H1 (cell line): ENCODE measurements around the gene CCBE1. TPM values are rescaled to one million over a fixed set of nuclear protein-coding genes. Genes with fewer than 3 reads are reported as not detected.

Experiments
- CTCF ChIA-PET: fragments of 300-600 bp; sonication (Branson Sonifier 250); formaldehyde crosslinking; loops from one replicate; lab custom pipeline; 2021; ENCODE audit not compliant: partially characterized antibody; lab: Charles Lee
- POLR2A ChIA-PET: fragments of 300-600 bp; sonication (Branson Sonifier 250); formaldehyde crosslinking; loops from one replicate; lab custom pipeline; 2021; ENCODE audit warnings: inconsistent platforms; ENCODE audit not compliant: partially characterized antibody; lab: Charles Lee
- DNase-seq, 2 experiments: peaks; one replicate each; pipeline versions ENCODE4 v3.0.0 to v3.0.0-alpha.2; 2010 to 2022; ENCODE audit warnings: low spot score in 2 of 2, low read depth in 1 of 2, mixed read lengths in 1 of 2
- FAIRE-seq: peaks from 2 replicates; lab custom pipeline; 2011; peaks lifted over from hg19 to GRCh38; lab: Jason Lieb, UNC
- H2AFZ ChIP-seq: 2 replicates; pipeline ENCODE4 v1.8.1; 2012; ENCODE audit warnings: low read length, inconsistent platforms
- H2AK5ac ChIP-seq: 2 replicates; pipeline ENCODE4 v1.6.1; 2013; ENCODE audit warnings: low read depth, low read length
- H2BK120ac ChIP-seq: replicated peaks from 2 replicates; pipeline ENCODE3; 2013; ENCODE audit warnings: low read depth, low read length, inconsistent platforms
- H2BK12ac ChIP-seq: 2 replicates; pipeline ENCODE4 v1.6.1; 2013; ENCODE audit warnings: low read depth, low read length
- H2BK15ac ChIP-seq: 2 replicates; pipeline ENCODE4 v1.6.1; 2013; ENCODE audit warnings: low read length
- H2BK20ac ChIP-seq: 2 replicates; pipeline ENCODE4 v1.6.1; 2013; ENCODE audit warnings: low read length
- H2BK5ac ChIP-seq: 2 replicates; pipeline ENCODE4 v1.6.1; 2013; ENCODE audit warnings: low read depth, low read length
- H3K14ac ChIP-seq: 2 replicates; pipeline ENCODE4 v1.6.1; 2013; ENCODE audit warnings: inconsistent platforms; ENCODE audit not compliant: insufficient read length
- H3K18ac ChIP-seq: 2 replicates; pipeline ENCODE4 v1.6.1; 2013; ENCODE audit warnings: low read length; ENCODE audit errors: extremely low read depth
- H3K23ac ChIP-seq: 2 replicates; pipeline ENCODE4 v1.6.1; 2013; ENCODE audit warnings: inconsistent platforms; ENCODE audit not compliant: insufficient read length
- H3K23me2 ChIP-seq: 2 replicates; pipeline ENCODE4 v1.6.1; 2013; ENCODE audit warnings: low read depth, low read length
- H3K27ac ChIP-seq: 2 replicates; pipeline ENCODE4 v1.6.1; 2011; ENCODE audit warnings: low read depth, low read length, inconsistent platforms
- H3K27me3 ChIP-seq, 4 experiments: replicated peaks in 1 of 4; 1 replicate in 1 of 4; 2 replicates in 3 of 4; pipeline versions ENCODE4 v1.6.1 to v1.8.1; 2011 to 2013; ENCODE audit warnings: low read length in 3 of 4, mild to moderate bottlenecking in 3 of 4, inconsistent platforms in 2 of 4, mixed read lengths in 2 of 4, moderate library complexity in 1 of 4; ENCODE audit not compliant: control insufficient read depth in 3 of 4, insufficient read depth in 3 of 4; ENCODE audit errors: extremely low read depth in 1 of 4
- H3K36me3 ChIP-seq, 4 experiments: 2 replicates each; pipeline versions ENCODE4 v1.6.1 to v1.8.1; 2011 to 2013; ENCODE audit warnings: mild to moderate bottlenecking in 4 of 4, low read length in 3 of 4, moderate library complexity in 2 of 4, control low read depth in 1 of 4, inconsistent platforms in 1 of 4; ENCODE audit not compliant: insufficient read depth in 4 of 4, control insufficient read depth in 2 of 4
- H3K4ac ChIP-seq: replicated peaks from 2 replicates; pipeline ENCODE3; 2013; ENCODE audit warnings: low read length, low read depth, mixed read lengths, inconsistent platforms; ENCODE audit not compliant: insufficient read length
- H3K4me1 ChIP-seq, 4 experiments: replicated peaks in 1 of 4; 1 replicate in 1 of 4; 2 replicates in 3 of 4; pipeline versions ENCODE4 v1.6.1 to v1.8.1; 2011 to 2013; ENCODE audit warnings: low read length in 3 of 4, inconsistent platforms in 2 of 4, mixed read lengths in 1 of 4; ENCODE audit not compliant: insufficient read depth in 4 of 4, control insufficient read depth in 3 of 4
- H3K4me2 ChIP-seq, 2 experiments: 2 replicates each; pipeline versions ENCODE4 v1.6.1 to v1.8.1; 2011 to 2013; ENCODE audit warnings: low read depth in 2 of 2, low read length in 2 of 2, control low read depth in 1 of 2, inconsistent platforms in 1 of 2, mild to moderate bottlenecking in 1 of 2; ENCODE audit not compliant: insufficient read depth in 1 of 2
- H3K4me3 ChIP-seq, 4 experiments: fragments of 200-600, 300-600 bp in 1 of 4; sonication (generic), shearing (Covaris generic), sonication (Bioruptor Twin) in 1 of 4; 2 replicates each; pipeline versions ENCODE4 v1.5.1 to v1.8.1; 2011 to 2016; ENCODE audit warnings: low read length in 4 of 4, low read depth in 3 of 4, control low read depth in 2 of 4, inconsistent platforms in 2 of 4, mild to moderate bottlenecking in 2 of 4, mixed read lengths in 1 of 4, moderate library complexity in 1 of 4; ENCODE audit not compliant: insufficient read depth in 2 of 4; ENCODE audit errors: extremely low read depth in 1 of 4
- H3K56ac ChIP-seq: replicated peaks from 2 replicates; pipeline ENCODE3; 2013; ENCODE audit warnings: low read depth, mild to moderate bottlenecking, mixed read lengths, low read length, inconsistent platforms; ENCODE audit not compliant: insufficient read length
- H3K79me1 ChIP-seq: 2 replicates; pipeline ENCODE4 v1.6.1; 2013; ENCODE audit warnings: low read depth, low read length, control low read depth
- H3K79me2 ChIP-seq, 2 experiments: 2 replicates each; pipeline versions ENCODE4 v1.6.1 to v1.8.1; 2012 to 2013; ENCODE audit warnings: low read length in 2 of 2, mild to moderate bottlenecking in 2 of 2, inconsistent platforms in 1 of 2; ENCODE audit not compliant: insufficient read depth in 2 of 2, control insufficient read depth in 1 of 2
- H3K9ac ChIP-seq, 4 experiments: replicated peaks in 1 of 4; 1 replicate in 1 of 4; 2 replicates in 3 of 4; pipeline versions ENCODE4 v1.6.1 to v1.8.1; 2011 to 2013; ENCODE audit warnings: low read depth in 3 of 4, low read length in 3 of 4, control low read depth in 2 of 4, mild to moderate bottlenecking in 2 of 4, moderate library complexity in 2 of 4, inconsistent platforms in 1 of 4; ENCODE audit errors: extremely low read depth in 1 of 4
- H3K9me3 ChIP-seq, 2 experiments: 2 replicates each; pipeline versions ENCODE4 v1.6.1 to v1.8.1; 2012 to 2013; ENCODE audit warnings: mild to moderate bottlenecking in 2 of 2, moderate library complexity in 2 of 2, control low read depth in 1 of 2, inconsistent platforms in 1 of 2, low read depth in 1 of 2, low read length in 1 of 2, mixed read lengths in 1 of 2; ENCODE audit not compliant: insufficient read depth in 2 of 2
- H4K20me1 ChIP-seq, 2 experiments: replicated peaks in 1 of 2; 2 replicates each; pipeline versions ENCODE3 to v1.8.1; 2011 to 2013; ENCODE audit warnings: inconsistent platforms in 2 of 2, low read length in 2 of 2, mild to moderate bottlenecking in 1 of 2; ENCODE audit not compliant: insufficient read depth in 2 of 2, control insufficient read depth in 1 of 2
- H4K5ac ChIP-seq: 2 replicates; pipeline ENCODE4 v1.6.1; 2013; ENCODE audit warnings: low read length, low read depth, mixed read lengths, inconsistent platforms; ENCODE audit not compliant: insufficient read length
- H4K8ac ChIP-seq: 2 replicates; pipeline ENCODE4 v1.8.0; 2013; ENCODE audit warnings: mild to moderate bottlenecking, moderate library complexity, low read length, inconsistent platforms; ENCODE audit not compliant: insufficient read depth; ENCODE audit errors: extremely low read depth
- H4K91ac ChIP-seq: replicated peaks from 2 replicates; pipeline ENCODE3; 2013; ENCODE audit warnings: low read length, mixed read lengths, inconsistent platforms; ENCODE audit not compliant: insufficient read length
- CBX8 ChIP-seq: fragments of 300-800, 300-1000 bp; sonication (generic); IDR thresholded peaks from 2 replicates; pipeline ENCODE4 v1.7.1; 2016; ENCODE audit warnings: low read depth, low read length, borderline replicate concordance
- CEBPB ChIP-seq: IDR thresholded peaks from 2 replicates; pipeline ENCODE4 v1.6.1; 2012; ENCODE audit warnings: low read depth, low read length
- EZH2 ChIP-seq: fragments of 200-600 bp; sonication (generic); IDR thresholded peaks from 2 replicates; pipeline ENCODE4 v1.7.1; 2012; ENCODE audit warnings: low read depth, mild to moderate bottlenecking, moderate library complexity, low read length, inconsistent platforms; ENCODE audit not compliant: severe bottlenecking
- FOSL1 ChIP-seq: IDR thresholded peaks from 2 replicates; pipeline ENCODE4 v1.6.1; 2011; ENCODE audit warnings: mild to moderate bottlenecking, low read depth, low read length, moderate library complexity; ENCODE audit not compliant: insufficient read depth
- HDAC2 ChIP-seq, 2 experiments: fragments of 300-600 bp in 1 of 2; sonication (generic) in 1 of 2; IDR thresholded peaks; 2 replicates each; pipeline ENCODE4 v1.6.1; 2011 to 2012; ENCODE audit warnings: low read depth in 2 of 2, low read length in 2 of 2, mild to moderate bottlenecking in 2 of 2, moderate library complexity in 2 of 2, borderline replicate concordance in 1 of 2, inconsistent platforms in 1 of 2
- JUND ChIP-seq: IDR thresholded peaks from 2 replicates; pipeline ENCODE4 v1.6.1; 2011; ENCODE audit warnings: mild to moderate bottlenecking, improper control_type of control experiment, low read length
- KDM1A ChIP-seq: fragments of 200-600, 300-600 bp; sonication (generic); IDR thresholded peaks from 2 replicates; pipeline ENCODE4 v1.7.1; 2016; ENCODE audit warnings: mild to moderate bottlenecking, low read length, borderline replicate concordance
- SIX5 ChIP-seq: IDR thresholded peaks from 2 replicates; pipeline ENCODE4 v1.6.1; 2011; ENCODE audit warnings: mild to moderate bottlenecking, low read depth, low read length
- SP2 ChIP-seq: IDR thresholded peaks from 2 replicates; pipeline ENCODE4 v1.6.1; 2012; ENCODE audit warnings: mild to moderate bottlenecking, low read length, inconsistent platforms
- TBP ChIP-seq: IDR thresholded peaks from 2 replicates; pipeline ENCODE4 v1.6.1; 2011; ENCODE audit warnings: low read depth, low read length, improper control_type of control experiment
- TEAD4 ChIP-seq: IDR thresholded peaks from 2 replicates; pipeline ENCODE4 v1.6.1; 2012; ENCODE audit warnings: low read depth, low read length, inconsistent platforms, mixed read lengths
- WGBS, 2 experiments: shearing (Covaris generic) in 1 of 2; methylation state at CpG; one replicate each; pipeline versions ENCODE4 v1.1.6 to v1.1.7; 2013 to 2015; ENCODE audit warnings: low lambda C conversion rate in 2 of 2, mixed read lengths in 2 of 2, inconsistent platforms in 1 of 2, low coverage in 1 of 2, missing lambda C conversion rate in 1 of 2; ENCODE audit not compliant: insufficient replicate concordance in 2 of 2, insufficient coverage in 1 of 2, insufficient read length in 1 of 2; ENCODE audit errors: extremely low coverage in 1 of 2, missing lambda C conversion rate in 1 of 2; 5-methylcytosine and 5-hydroxymethylcytosine counted together
- polyA plus RNA-seq, 7 experiments: library from polyadenylated mRNA; depleted of rRNA in 3 of 7; stranded (reverse) in 5 of 7; unstranded in 2 of 7; fragments of >200 nt in 5 of 7; fragments of 200-250 nt in 2 of 7; gene quantifications; 1 replicate in 5 of 7; 2 replicates in 1 of 7; 4 replicates in 1 of 7; pipeline versions ENCODE4 v1.2.1 to v1.2.3, GENCODE V29; 2011 to 2013; ENCODE audit warnings: missing spikeins in 2 of 7, mixed read lengths in 2 of 7
- total RNA-seq: library from RNA; stranded (reverse); fragmentation: NEBNext Ultra II Directional; extraction: Animal tissue kit (Norgen Biotek cat#: 25700); gene quantifications from 2 replicates; pipeline ENCODE4 v1.2.1, GENCODE V29; 2021
- TF ChIP-seq, protein P1 (sequence below): IDR thresholded peaks from 2 replicates; pipeline ENCODE4 v1.6.1; 2011; ENCODE audit warnings: low read depth, mild to moderate bottlenecking, low read length; ENCODE audit not compliant: insufficient read depth
- TF ChIP-seq, protein P2 (sequence below): IDR thresholded peaks from 2 replicates; pipeline ENCODE4 v1.6.1; 2012; ENCODE audit warnings: low read length, inconsistent platforms

The CCBE1 gene
- total and polyA plus RNA-seq, 2 of the 8 experiments (the other 6 are each of a cell fraction or from before 2014, with no cell fraction given): 2.1 to 2.6 TPM

DNA sequence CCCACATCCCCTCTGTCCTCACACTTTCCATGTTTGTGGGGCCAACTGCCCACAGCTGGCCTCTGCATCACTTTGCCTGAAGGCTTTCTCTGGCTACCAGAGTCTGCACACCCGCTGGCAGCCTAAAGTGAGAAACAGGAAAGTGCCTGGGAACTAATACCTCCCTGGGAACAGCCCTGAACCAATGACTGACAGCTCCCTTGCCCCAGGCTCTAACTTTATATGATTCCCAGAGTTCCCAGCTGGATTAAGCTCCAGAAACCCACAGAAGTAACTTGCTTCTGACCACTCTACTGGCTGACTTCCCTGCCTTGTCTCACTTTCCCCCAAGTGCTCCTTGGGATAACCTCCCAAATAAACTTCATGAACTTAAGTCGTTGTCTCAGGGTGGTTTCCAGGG, 178.5 kb downstream of the CCBE1 start:
- Histone ChIP-seq H4K91ac (no peak overlapping the region), H2AFZ (no peak overlapping the region), H3K4me3 (no peak overlapping the region), H4K5ac (no peak overlapping the region), H2AK5ac (no peak overlapping the region), H3K27ac (no peak overlapping the region), H4K8ac (no peak overlapping the region), H3K4me2 (no peak overlapping the region), H3K14ac (no peak overlapping the region), H2BK120ac (no peak overlapping the region), H3K9me3 (no peaks in the 10 kb centered on the region), H3K79me1 (no peaks in the 10 kb centered on the region), H3K27me3 (no peaks in the 10 kb centered on the region), H3K36me3 (no peaks in the 10 kb centered on the region), H3K9ac (no peak overlapping the region), H4K20me1 (peaks cover 0 to 2% of the 10 kb centered on the region in 2 experiments), H3K56ac (no peak overlapping the region), H3K18ac (no peak overlapping the region), H3K4ac (no peak overlapping the region), H2BK15ac (no peak overlapping the region), H3K79me2 (no peaks in the 10 kb centered on the region), H3K4me1 (no peaks in the 10 kb centered on the region; a peak in 1 of 7 replicates), H2BK5ac (no peak overlapping the region), H2BK12ac (no peak overlapping the region), H3K23ac (no peak overlapping the region), H3K23me2 (no peaks in the 10 kb centered on the region), H2BK20ac (no peak overlapping the region)
- 79% methylated on average over 2 of the region's 2 CpGs; no CpG with 5 or more reads in 1 of the 2 experiments for WGBS, 2 experiments
- ChIA-PET POLR2A (no interaction called here), CTCF (no interaction called here)
- no peak for DNase-seq
- no peak for FAIRE-seq
- TF ChIP-seq KDM1A: no peak
- no peak for TF ChIP-seq CEBPB
- no peak for TF ChIP-seq SP2
- TF ChIP-seq FOSL1: no peak
- TF ChIP-seq, protein P1, sequence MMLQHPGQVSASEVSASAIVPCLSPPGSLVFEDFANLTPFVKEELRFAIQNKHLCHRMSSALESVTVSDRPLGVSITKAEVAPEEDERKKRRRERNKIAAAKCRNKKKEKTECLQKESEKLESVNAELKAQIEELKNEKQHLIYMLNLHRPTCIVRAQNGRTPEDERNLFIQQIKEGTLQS: no peak
- TF ChIP-seq JUND: no peak
- TF ChIP-seq TEAD4: no peak
- no peak for TF ChIP-seq HDAC2 (IDR thresholded peaks at IDR 0.05; ENCODE audit: borderline replicate concordance in 1 of 2, low read depth in 2 of 2, low read length in 2 of 2)
- no peak for TF ChIP-seq EZH2
- TF ChIP-seq CBX8: no peak
- TF ChIP-seq TBP: no peak
- TF ChIP-seq, protein P2, sequence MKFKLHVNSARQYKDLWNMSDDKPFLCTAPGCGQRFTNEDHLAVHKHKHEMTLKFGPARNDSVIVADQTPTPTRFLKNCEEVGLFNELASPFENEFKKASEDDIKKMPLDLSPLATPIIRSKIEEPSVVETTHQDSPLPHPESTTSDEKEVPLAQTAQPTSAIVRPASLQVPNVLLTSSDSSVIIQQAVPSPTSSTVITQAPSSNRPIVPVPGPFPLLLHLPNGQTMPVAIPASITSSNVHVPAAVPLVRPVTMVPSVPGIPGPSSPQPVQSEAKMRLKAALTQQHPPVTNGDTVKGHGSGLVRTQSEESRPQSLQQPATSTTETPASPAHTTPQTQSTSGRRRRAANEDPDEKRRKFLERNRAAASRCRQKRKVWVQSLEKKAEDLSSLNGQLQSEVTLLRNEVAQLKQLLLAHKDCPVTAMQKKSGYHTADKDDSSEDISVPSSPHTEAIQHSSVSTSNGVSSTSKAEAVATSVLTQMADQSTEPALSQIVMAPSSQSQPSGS: no peak
- no peak for TF ChIP-seq SIX5
